ENCODE results near the gene ZNF195. TPM values are rescaled to one million over a fixed set of nuclear protein-coding genes. Genes with fewer than 3 reads are reported as not detected.
"Not testable (repeated sequence)": the region's sequence is repeated elsewhere in the genome, so short reads cannot be mapped to it uniquely, and the experiment has no call there.

The ZNF195 gene
- total and polyA plus RNA-seq, 4 donors, result 13.2 to 29.6 (median 19.6) TPM

GRCh38 chr11:3421608-3422379, 42.8 kb upstream of the ZNF195 start:
- not testable (repeated sequence) for H3K9me3 ChIP-seq (ENCODE audit: control insufficient read depth in 4 of 4, insufficient read depth in 3 of 4, low read length in 3 of 4); ATAC-seq (ENCODE audit: insufficient read depth, low FRiP score); H3K27me3 ChIP-seq (ENCODE audit: control insufficient read depth in 3 of 3, insufficient read depth in 3 of 3, low read length in 2 of 3); H3K4me1 ChIP-seq (ENCODE audit: control insufficient read depth in 5 of 5, insufficient read depth in 5 of 5, low read length in 5 of 5); H3K36me3 ChIP-seq (ENCODE audit: control insufficient read depth in 4 of 4, insufficient read depth in 4 of 4, low read length in 4 of 4)
- Histone ChIP-seq H3K27ac (ENCODE audit: low read depth in 1 of 2, low read length in 1 of 2) (peak overlapping the region; percentile 49 to 68), H3K4me3 (peak overlapping the region; percentile 41), H3K9ac (ENCODE audit: insufficient read depth in 1 of 2, low read length in 2 of 2) (peak overlapping the region in 1 of 2 donors; percentile 32)
- peak in 2 of 3 donors; percentile 22 to 38 for DNase-seq
- 4% methylated on average over 39 to 42 of the region's 42 CpGs for WGBS, 2 donors

- H3K9ac ChIP-seq (ENCODE audit: insufficient read depth in 1 of 2, low read length in 2 of 2); ATAC-seq (ENCODE audit: insufficient read depth, low FRiP score); H3K36me3 ChIP-seq (ENCODE audit: control insufficient read depth in 4 of 4, insufficient read depth in 4 of 4, low read length in 4 of 4); DNase-seq; H3K4me1 ChIP-seq (ENCODE audit: control insufficient read depth in 5 of 5, insufficient read depth in 5 of 5, low read length in 5 of 5); H3K9me3 ChIP-seq (ENCODE audit: control insufficient read depth in 4 of 4, insufficient read depth in 3 of 4, low read length in 3 of 4); H3K4me3 ChIP-seq; H3K27ac ChIP-seq (ENCODE audit: low read depth in 1 of 2, low read length in 1 of 2); H3K27me3 ChIP-seq (ENCODE audit: control insufficient read depth in 3 of 3, insufficient read depth in 3 of 3, low read length in 2 of 3): not testable (repeated sequence)
- WGBS, 2 donors, result 76 to 88% methylated on average over 7 to 9 of the region's 10 CpGs
These were observed 41.5 kb upstream of the ZNF195 start for GRCh38 chr11:3420281-3421042.

- not testable (repeated sequence) for H3K4me3 ChIP-seq; H3K9ac ChIP-seq (ENCODE audit: insufficient read depth in 1 of 2, low read length in 2 of 2); H3K4me1 ChIP-seq (ENCODE audit: control insufficient read depth in 5 of 5, insufficient read depth in 5 of 5, low read length in 5 of 5); H3K27me3 ChIP-seq (ENCODE audit: control insufficient read depth in 3 of 3, insufficient read depth in 3 of 3, low read length in 2 of 3); H3K27ac ChIP-seq (ENCODE audit: low read depth in 1 of 2, low read length in 1 of 2); DNase-seq; ATAC-seq (ENCODE audit: insufficient read depth, low FRiP score); H3K9me3 ChIP-seq (ENCODE audit: control insufficient read depth in 4 of 4, insufficient read depth in 3 of 4, low read length in 3 of 4); H3K36me3 ChIP-seq (ENCODE audit: control insufficient read depth in 4 of 4, insufficient read depth in 4 of 4, low read length in 4 of 4)
- WGBS, 2 donors, result 100% methylated on average over 1 of the region's 1 CpG
These were observed 40.5 kb upstream of the ZNF195 start for GRCh38 chr11:3419496-3419895.

DNA sequence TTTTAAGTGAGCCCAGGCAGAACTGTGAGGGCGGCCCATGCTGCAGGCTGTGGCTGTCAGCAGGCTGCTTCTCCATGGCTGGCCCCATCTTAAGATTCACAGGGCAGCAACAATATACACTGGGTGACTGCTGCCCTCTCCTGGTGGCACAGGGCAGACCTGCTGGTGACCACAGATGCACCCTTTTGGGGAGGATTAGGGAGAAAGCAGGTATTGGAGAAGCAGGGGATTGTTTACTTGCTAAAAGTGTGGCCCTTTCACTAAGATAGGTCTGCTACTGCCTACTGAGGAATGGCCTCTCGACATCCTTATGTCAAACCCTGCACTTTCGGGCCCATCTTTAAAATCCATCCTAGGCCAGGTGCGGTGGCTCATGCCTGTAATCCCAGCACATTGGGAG, 38.1 kb upstream of the ZNF195 start:
- H3K27ac ChIP-seq (ENCODE audit: low read depth in 1 of 2, low read length in 1 of 2); H3K4me3 ChIP-seq; H3K4me1 ChIP-seq (ENCODE audit: control insufficient read depth in 5 of 5, insufficient read depth in 5 of 5, low read length in 5 of 5); H3K27me3 ChIP-seq (ENCODE audit: control insufficient read depth in 3 of 3, insufficient read depth in 3 of 3, low read length in 2 of 3); H3K36me3 ChIP-seq (ENCODE audit: control insufficient read depth in 4 of 4, insufficient read depth in 4 of 4, low read length in 4 of 4); H3K9me3 ChIP-seq (ENCODE audit: control insufficient read depth in 4 of 4, insufficient read depth in 3 of 4, low read length in 3 of 4); H3K9ac ChIP-seq (ENCODE audit: insufficient read depth in 1 of 2, low read length in 2 of 2); ATAC-seq (ENCODE audit: insufficient read depth, low FRiP score): not testable (repeated sequence)
- peak; percentile 46 to 74 (median 57) for DNase-seq
- 46 to 58% methylated on average over 4 of the region's 4 CpGs for WGBS, 2 donors

DNA sequence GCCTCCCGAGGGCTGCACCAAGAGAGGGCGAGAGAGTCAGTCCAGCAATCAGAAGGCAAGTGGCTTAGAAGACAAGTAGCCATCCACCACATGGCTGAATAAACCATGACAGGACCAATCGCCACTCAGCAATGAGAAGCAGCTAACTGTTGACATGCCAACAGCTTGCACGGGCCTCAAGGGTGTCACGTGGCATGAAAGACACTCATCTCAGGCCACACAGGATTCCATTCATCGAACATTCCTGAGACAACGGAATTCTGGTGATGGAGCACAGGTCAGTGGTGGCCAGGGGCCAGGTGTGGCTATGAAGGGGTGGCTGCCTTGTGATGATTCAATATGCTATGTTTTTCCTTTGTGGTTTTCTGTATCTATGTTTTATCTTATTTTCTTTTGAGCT, 36.4 kb upstream of the ZNF195 start:
- ATAC-seq (ENCODE audit: insufficient read depth, low FRiP score); H3K4me1 ChIP-seq (ENCODE audit: control insufficient read depth in 5 of 5, insufficient read depth in 5 of 5, low read length in 5 of 5); H3K9ac ChIP-seq (ENCODE audit: insufficient read depth in 1 of 2, low read length in 2 of 2); DNase-seq; H3K27ac ChIP-seq (ENCODE audit: low read depth in 1 of 2, low read length in 1 of 2); H3K27me3 ChIP-seq (ENCODE audit: control insufficient read depth in 3 of 3, insufficient read depth in 3 of 3, low read length in 2 of 3); H3K4me3 ChIP-seq; H3K36me3 ChIP-seq (ENCODE audit: control insufficient read depth in 4 of 4, insufficient read depth in 4 of 4, low read length in 4 of 4); H3K9me3 ChIP-seq (ENCODE audit: control insufficient read depth in 4 of 4, insufficient read depth in 3 of 4, low read length in 3 of 4): not testable (repeated sequence)
- WGBS, 2 donors, result 78 to 88% methylated on average over 7 of the region's 7 CpGs

- 89 to 94% methylated on average over 24 of the region's 24 CpGs for WGBS, 2 donors
- DNase-seq; ATAC-seq (ENCODE audit: insufficient read depth, low FRiP score): not testable (repeated sequence)
These were observed 34.7 kb upstream of the ZNF195 start for GRCh38 chr11:3413666-3414065.

More at GRCh38 chr11:3413666-3414065, 34.7 kb upstream of the ZNF195 start:
- not testable (repeated sequence) for H3K36me3 ChIP-seq (ENCODE audit: control insufficient read depth in 4 of 4, insufficient read depth in 4 of 4, low read length in 4 of 4); H3K4me3 ChIP-seq; H3K27me3 ChIP-seq (ENCODE audit: control insufficient read depth in 3 of 3, insufficient read depth in 3 of 3, low read length in 2 of 3); H3K9ac ChIP-seq (ENCODE audit: insufficient read depth in 1 of 2, low read length in 2 of 2); H3K27ac ChIP-seq (ENCODE audit: low read depth in 1 of 2, low read length in 1 of 2); H3K4me1 ChIP-seq (ENCODE audit: control insufficient read depth in 5 of 5, insufficient read depth in 5 of 5, low read length in 5 of 5); H3K9me3 ChIP-seq (ENCODE audit: control insufficient read depth in 4 of 4, insufficient read depth in 3 of 4, low read length in 3 of 4)

Measured in lung (tissue), 10 donors.